ES-I3 (cell line): ENCODE data around the gene RIMS1.

Experiments
- H3K36me3 ChIP-seq: 2 replicates; pipeline ENCODE4 v1.6.1; 2013; ENCODE audit warnings: mild to moderate bottlenecking, low read length, control low read depth, moderate library complexity; ENCODE audit not compliant: insufficient read depth
- H3K4me1 ChIP-seq: 2 replicates; pipeline ENCODE4 v1.6.1; 2013; ENCODE audit warnings: mild to moderate bottlenecking, control low read depth, low read length; ENCODE audit not compliant: insufficient read depth
- H3K9ac ChIP-seq: 2 replicates; pipeline ENCODE4 v1.6.1; 2013; ENCODE audit warnings: low read depth, mild to moderate bottlenecking, low read length, moderate library complexity
- H3K9me3 ChIP-seq: 2 replicates; pipeline ENCODE4 v1.6.1; 2013; ENCODE audit warnings: mild to moderate bottlenecking, low read length, moderate library complexity; ENCODE audit not compliant: control insufficient read depth, insufficient read depth

The RIMS1 gene

GRCh38 chr6:72267470-72267869, 381.1 kb downstream of the RIMS1 start:
- Histone ChIP-seq H3K9me3 (no peaks in the 10 kb centered on the region), H3K4me1 (no peaks in the 10 kb centered on the region), H3K9ac (no peak overlapping the region), H3K36me3 (no peaks in the 10 kb centered on the region)

DNA sequence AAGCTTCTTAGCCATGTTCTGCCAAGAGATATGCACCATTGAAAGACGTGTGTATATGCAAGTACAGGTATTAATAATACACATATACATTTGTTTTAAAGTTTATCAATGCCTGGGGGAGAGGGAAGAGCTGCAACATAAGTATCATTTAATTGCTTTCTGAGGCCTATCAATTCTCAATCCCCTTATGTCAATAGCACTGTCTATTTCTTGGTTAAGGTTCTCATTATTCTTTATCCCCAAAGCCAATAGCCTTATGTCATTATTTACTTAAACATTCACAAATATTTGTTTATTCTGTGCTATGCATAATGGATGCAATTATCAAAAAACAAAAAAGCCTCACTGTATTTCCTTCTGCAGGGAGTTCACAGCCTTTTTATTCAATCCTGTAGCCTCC, 385.2 kb downstream of the RIMS1 start:
- no peaks in the 10 kb centered on the region for H3K9me3 ChIP-seq
- no peak overlapping the region for H3K9ac ChIP-seq
- H3K36me3 ChIP-seq = no peaks in the 10 kb centered on the region
- no peaks in the 10 kb centered on the region for H3K4me1 ChIP-seq

DNA sequence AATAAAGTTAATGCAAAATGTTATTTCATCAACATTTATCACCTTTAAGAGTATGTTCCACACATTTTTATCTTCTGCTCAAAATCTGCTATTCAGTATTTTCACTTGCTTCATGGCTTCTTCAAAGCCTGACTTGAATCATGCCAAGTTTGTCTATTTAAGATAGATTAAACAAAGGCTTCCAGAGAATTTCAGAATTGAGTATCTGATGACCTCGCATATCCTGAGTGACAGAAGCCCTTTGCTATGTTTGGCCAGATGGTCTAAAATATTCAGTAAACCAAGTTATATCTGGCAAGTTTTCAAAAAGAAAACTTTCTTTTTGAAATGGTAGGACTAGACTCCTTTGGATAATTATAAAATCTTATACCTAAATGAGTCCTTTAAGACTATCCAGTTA, 386.6 kb downstream of the RIMS1 start:
- Histone ChIP-seq H3K4me1 (no peaks in the 10 kb centered on the region), H3K9ac (no peak overlapping the region), H3K36me3 (no peaks in the 10 kb centered on the region), H3K9me3 (no peaks in the 10 kb centered on the region)

DNA sequence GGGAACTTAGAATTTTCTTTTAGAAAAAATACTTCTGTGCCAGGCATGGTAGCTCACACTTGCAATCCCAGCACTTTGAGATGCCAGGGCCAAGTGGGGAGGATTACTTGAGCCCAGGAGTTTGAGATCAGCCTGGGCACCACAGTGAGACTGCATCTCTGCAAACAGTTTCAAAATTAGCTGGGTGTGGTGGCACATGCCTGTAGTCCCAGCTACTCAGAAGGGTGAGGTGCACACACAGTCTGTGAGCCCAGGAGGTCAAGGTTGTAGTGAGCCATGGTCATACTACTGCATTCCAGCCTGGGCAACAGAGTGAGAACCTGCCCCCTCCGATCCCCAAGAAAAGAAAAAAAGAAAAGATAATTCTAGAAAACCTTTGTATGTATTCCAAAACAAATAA, 389.5 kb downstream of the RIMS1 start:
- Histone ChIP-seq H3K9ac (no peak overlapping the region), H3K4me1 (no peaks in the 10 kb centered on the region), H3K36me3 (no peaks in the 10 kb centered on the region), H3K9me3 (no peaks in the 10 kb centered on the region)

- no peak overlapping the region for H3K9ac ChIP-seq
- H3K36me3 ChIP-seq = no peaks in the 10 kb centered on the region
- no peaks in the 10 kb centered on the region for H3K4me1 ChIP-seq
- H3K9me3 ChIP-seq = no peaks in the 10 kb centered on the region
Observed at GRCh38 chr6:72282201-72282600, 395.9 kb downstream of the RIMS1 start.

- Histone ChIP-seq H3K36me3 (no peaks in the 10 kb centered on the region), H3K4me1 (peaks cover 3% of the 10 kb centered on the region)
Observed at GRCh38 chr6:72283571-72283970, 397.2 kb downstream of the RIMS1 start.

DNA sequence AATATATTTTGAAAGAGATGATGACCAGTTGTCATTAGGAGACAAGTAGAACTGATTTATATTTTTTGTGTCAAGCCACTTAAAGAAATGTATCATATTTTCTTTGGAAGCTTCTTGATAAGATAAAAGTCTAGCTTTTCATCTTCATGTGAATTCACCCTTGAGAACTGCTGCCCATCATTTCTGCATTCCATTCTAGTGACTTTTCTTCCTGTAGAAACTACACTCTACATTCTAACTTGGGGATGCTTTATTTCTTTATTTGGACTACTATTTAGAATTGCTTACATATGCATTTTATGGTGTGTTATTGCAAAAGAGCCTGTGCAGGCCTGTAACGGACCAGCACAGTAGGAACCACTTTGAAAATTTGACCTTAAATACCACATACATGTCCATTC, 400.6 kb downstream of the RIMS1 start:
- no peaks in the 10 kb centered on the region for H3K9me3 ChIP-seq
- H3K9ac ChIP-seq = no peak overlapping the region
- H3K36me3 ChIP-seq = no peaks in the 10 kb centered on the region
- H3K4me1 ChIP-seq = peaks cover 7% of the 10 kb centered on the region

More at GRCh38 chr6:72283571-72283970, 397.2 kb downstream of the RIMS1 start:
- Histone ChIP-seq H3K9ac (no peak overlapping the region), H3K9me3 (no peaks in the 10 kb centered on the region)

- H3K9me3 ChIP-seq = no peaks in the 10 kb centered on the region
- H3K4me1 ChIP-seq = peaks cover 7% of the 10 kb centered on the region
- no peak overlapping the region for H3K9ac ChIP-seq
- no peaks in the 10 kb centered on the region for H3K36me3 ChIP-seq
Observed at GRCh38 chr6:72287801-72288200, 401.5 kb downstream of the RIMS1 start.

- H3K9ac ChIP-seq = no peak overlapping the region
- H3K4me1 ChIP-seq = peaks cover 7% of the 10 kb centered on the region
- H3K9me3 ChIP-seq = no peaks in the 10 kb centered on the region
- no peaks in the 10 kb centered on the region for H3K36me3 ChIP-seq
Observed at GRCh38 chr6:72288592-72288991, 402.2 kb downstream of the RIMS1 start.

GRCh38 chr6:72290620-72291019, 404.3 kb downstream of the RIMS1 start:
- H3K36me3 ChIP-seq = no peaks in the 10 kb centered on the region
- H3K4me1 ChIP-seq = peaks cover 7% of the 10 kb centered on the region
- H3K9ac ChIP-seq = no peak overlapping the region
- H3K9me3 ChIP-seq = no peaks in the 10 kb centered on the region

DNA sequence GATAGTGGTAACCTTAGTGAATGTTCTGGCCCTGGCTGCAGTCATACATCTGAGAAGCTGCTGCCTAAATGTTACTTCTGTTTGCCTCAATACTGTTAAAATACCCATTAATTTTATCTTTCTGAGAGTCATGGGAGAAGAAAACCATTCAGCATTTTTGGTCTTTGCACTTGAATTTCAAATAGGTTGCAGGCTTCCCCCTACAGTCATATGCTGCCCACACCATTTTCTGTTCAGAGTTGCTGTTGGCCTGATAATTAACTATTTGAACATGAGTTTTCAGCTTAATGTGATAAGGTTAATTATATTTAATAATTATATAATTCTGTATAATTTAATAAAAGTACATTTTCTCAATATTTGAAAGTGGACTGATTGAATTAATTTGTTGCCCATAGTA, 410.0 kb downstream of the RIMS1 start:
- Histone ChIP-seq H3K9me3 (no peaks in the 10 kb centered on the region), H3K36me3 (no peaks in the 10 kb centered on the region), H3K4me1 (peaks cover 5% of the 10 kb centered on the region; the same call in 1 of the 2 replicates), H3K9ac (no peak overlapping the region)

GRCh38 chr6:72305971-72306370, 419.6 kb downstream of the RIMS1 start:
- no peaks in the 10 kb centered on the region for H3K4me1 ChIP-seq
- H3K9ac ChIP-seq = no peak overlapping the region
- no peaks in the 10 kb centered on the region for H3K36me3 ChIP-seq
- no peaks in the 10 kb centered on the region for H3K9me3 ChIP-seq

DNA sequence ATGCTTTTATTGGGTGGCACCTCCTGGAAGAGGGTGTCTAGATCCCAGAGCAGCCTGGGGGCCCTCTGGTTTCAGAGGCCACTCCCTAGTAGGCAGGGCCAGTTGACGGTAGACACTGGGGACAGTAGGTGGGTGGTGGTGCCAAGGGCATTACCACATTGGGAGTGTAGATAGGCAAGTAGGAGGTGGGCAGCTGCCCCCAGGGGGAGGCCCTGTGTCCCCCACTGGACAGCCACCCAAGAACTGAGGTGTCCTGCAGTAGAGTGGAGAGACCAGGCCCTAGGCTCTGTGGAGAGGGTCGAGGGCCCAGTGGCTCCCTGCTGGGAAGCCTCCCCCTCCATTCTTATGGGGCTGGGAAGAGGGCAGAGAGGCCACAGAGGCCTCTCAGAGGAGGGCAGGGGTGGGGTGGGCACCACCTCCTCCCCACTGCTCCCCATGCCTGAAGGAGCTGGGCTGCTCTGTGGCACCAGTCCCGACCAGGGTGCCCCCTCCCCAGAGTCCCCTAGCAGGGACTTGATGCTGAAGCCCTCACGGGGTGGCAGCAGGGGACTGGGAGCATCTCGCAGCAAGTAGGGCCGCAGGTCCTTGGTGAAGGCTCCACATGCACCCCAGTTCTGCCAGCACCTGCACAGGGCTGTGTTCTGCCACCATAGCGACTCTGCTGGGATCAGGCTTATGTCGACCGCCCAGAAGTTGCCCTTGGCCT, 430.5 kb downstream of the RIMS1 start:
- Histone ChIP-seq H3K4me1 (peaks cover 5% of the 10 kb centered on the region; the same call in 1 of the 2 replicates), H3K9ac (no peak overlapping the region), H3K9me3 (no peaks in the 10 kb centered on the region), H3K36me3 (no peaks in the 10 kb centered on the region)

DNA sequence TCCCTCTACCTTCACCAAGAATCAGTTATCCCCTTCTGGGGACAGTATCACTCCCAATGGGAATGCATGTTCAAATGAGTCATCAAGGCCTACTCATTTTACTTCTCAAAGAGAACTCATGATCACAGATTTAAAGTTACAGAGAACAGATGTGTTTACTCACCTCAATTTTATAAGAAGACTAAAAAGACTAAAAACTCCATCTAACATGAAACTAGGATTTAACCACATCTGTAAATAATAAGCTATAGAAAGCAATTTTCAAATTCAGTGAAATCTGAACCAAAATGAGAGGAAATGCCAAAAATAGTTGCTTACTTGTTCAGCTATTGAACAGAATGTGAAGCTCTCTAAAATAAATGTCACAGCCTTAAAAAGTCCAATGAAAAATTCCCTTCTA, 435.4 kb downstream of the RIMS1 start:
- H3K4me1 ChIP-seq = peaks cover 14% of the 10 kb centered on the region; the same call in 1 of the 2 replicates
- no peaks in the 10 kb centered on the region for H3K36me3 ChIP-seq
- no peaks in the 10 kb centered on the region for H3K9me3 ChIP-seq
- no peak overlapping the region for H3K9ac ChIP-seq

GRCh38 chr6:72322771-72323170, 436.4 kb downstream of the RIMS1 start:
- peaks cover 17% of the 10 kb centered on the region; the same call in 1 of the 2 replicates for H3K4me1 ChIP-seq
- H3K9ac ChIP-seq = no peak overlapping the region
- H3K36me3 ChIP-seq = no peaks in the 10 kb centered on the region
- no peaks in the 10 kb centered on the region for H3K9me3 ChIP-seq
